ENCODE results near the gene CEBPZ. TPM values are rescaled to one million over a fixed set of nuclear protein-coding genes. Genes with fewer than 3 reads are reported as not detected.
A peak's percentile ranks its signal among the peaks of the same experiment; 100 is the strongest.

The CEBPZ gene
- total and polyA plus RNA-seq, 4 donors: 15.7 to 25.6 (median 19.9) TPM

- no peak for TF ChIP-seq REST (IDR thresholded peaks at IDR 0.05)
- no peak for TF ChIP-seq YY1 (IDR thresholded peaks at IDR 0.05)
- TF ChIP-seq TAF1 (conservative IDR thresholded peaks at IDR 0.05): no peak
- TF ChIP-seq MAX (IDR thresholded peaks at IDR 0.05): no peak
- TF ChIP-seq GABPA (IDR thresholded peaks at IDR 0.05 in 1 of 2, conservative IDR thresholded peaks at IDR 0.05 in 1 of 2): no peak
Measured at GRCh38 chr2:37190290-37190689, 41.1 kb downstream of the CEBPZ start (continued).

- no peaks in the 10 kb centered on the region for H3K4me1 ChIP-seq (ENCODE audit: control insufficient read depth in 4 of 4, insufficient read depth in 4 of 4, low read length in 3 of 4)
- no peak overlapping the region for H3K9ac ChIP-seq (ENCODE audit: low read depth in 1 of 2, low read length in 2 of 2)
- no peak overlapping the region for H3K4me3 ChIP-seq (ENCODE audit: low read depth in 1 of 3, low read length in 3 of 3)
- TF ChIP-seq GABPA (IDR thresholded peaks at IDR 0.05 in 1 of 2, conservative IDR thresholded peaks at IDR 0.05 in 1 of 2) (no peak), ATF3 (IDR thresholded peaks at IDR 0.05) (no peak), TAF1 (conservative IDR thresholded peaks at IDR 0.05) (no peak), EGR1 (IDR thresholded peaks at IDR 0.05; ENCODE audit: low read depth in 2 of 2) (no peak), JUND (IDR thresholded peaks at IDR 0.05) (no peak), MAX (IDR thresholded peaks at IDR 0.05) (no peak), CTCF (IDR thresholded peaks at IDR 0.05; ENCODE audit: low read depth, low read length, missing input control) (no peak)
- 83% methylated on average over 6 of the region's 6 CpGs for WGBS
- no peaks in the 10 kb centered on the region for H3K27me3 ChIP-seq (ENCODE audit: control insufficient read depth in 4 of 4, insufficient read depth in 4 of 4, low read length in 3 of 4)
- H3K36me3 ChIP-seq (ENCODE audit: control insufficient read depth in 4 of 4, insufficient read depth in 3 of 4, low read depth in 1 of 4, low read length in 3 of 4): no peaks in the 10 kb centered on the region
- peak overlapping the region in 1 of 2 donors; percentile 18 for H3K27ac ChIP-seq (ENCODE audit: low read depth in 1 of 2, low read length in 2 of 2)
- DNase-seq (ENCODE audit: low spot score): no peak
- H3K9me3 ChIP-seq (ENCODE audit: control insufficient read depth in 4 of 4, low read length in 3 of 4): no peaks in the 10 kb centered on the region
Measured at GRCh38 chr2:37189452-37190153, 41.8 kb downstream of the CEBPZ start.

GRCh38 chr2:37188570-37188969, 42.8 kb downstream of the CEBPZ start, which contains the start of gene SULT6B1:
SULT6B1 (minus strand) TSS chr2:37188670; CDS start chr2:37188640, 30 bp downstream.
- Histone ChIP-seq H3K27me3 (ENCODE audit: control insufficient read depth in 4 of 4, insufficient read depth in 4 of 4, low read length in 3 of 4) (no peaks in the 10 kb centered on the region), H3K36me3 (ENCODE audit: control insufficient read depth in 4 of 4, insufficient read depth in 3 of 4, low read depth in 1 of 4, low read length in 3 of 4) (no peaks in the 10 kb centered on the region), H3K9ac (ENCODE audit: low read depth in 1 of 2, low read length in 2 of 2) (no peak within 1 kb of the TSS), H3K4me3 (ENCODE audit: low read depth in 1 of 3, low read length in 3 of 3) (no peak within 1 kb of the TSS), H3K27ac (ENCODE audit: low read depth in 1 of 2, low read length in 2 of 2) (peak within 1 kb of the TSS in 1 of 2 donors; percentile 18), H3K4me1 (ENCODE audit: control insufficient read depth in 4 of 4, insufficient read depth in 4 of 4, low read length in 3 of 4) (no peaks in the 10 kb centered on the region), H3K9me3 (ENCODE audit: control insufficient read depth in 4 of 4, low read length in 3 of 4) (no peaks in the 10 kb centered on the region)
- 98% methylated on average over 2 of the region's 2 CpGs for whole genome bisulfite sequencing
- no peak for DNase-seq (ENCODE audit: low spot score)
- TF ChIP-seq FOXA1 (IDR thresholded peaks at IDR 0.05) (no peak), CTCF (IDR thresholded peaks at IDR 0.05; ENCODE audit: low read depth, low read length, missing input control) (no peak)

Data from liver (tissue), 9 donors.